D721Med (cell line): ENCODE results near the gene ABI3BP.
"Not testable (repeated sequence)": the region's sequence is repeated elsewhere in the genome, so short reads cannot be mapped to it uniquely, and the experiment has no call there.

Experiments
- DNase-seq: peaks from one replicate; pipeline ENCODE4 v3.0.0; 2011; ENCODE audit warnings: low spot score; ENCODE audit not compliant: insufficient read length
- FAIRE-seq: peaks from 2 replicates; lab custom pipeline; 2011; peaks lifted over from hg19 to GRCh38; lab: Jason Lieb, UNC
- CTCF ChIP-seq: IDR thresholded peaks from 2 replicates; pipeline ENCODE4 v1.5.1; 2012; ENCODE audit warnings: mild to moderate bottlenecking, control low read depth; ENCODE audit not compliant: insufficient read depth; ENCODE audit errors: missing control alignments

The ABI3BP gene

GRCh38 chr3:100947119-100947518, 46.1 kb downstream of the ABI3BP start:
- no peak for DNase-seq
- no peak for FAIRE-seq
- TF ChIP-seq CTCF: no peak

GRCh38 chr3:100946096-100946495, 47.1 kb downstream of the ABI3BP start:
- DNase-seq, FAIRE-seq: not testable (repeated sequence)

GRCh38 chr3:100941451-100941850, 51.8 kb downstream of the ABI3BP start:
- TF ChIP-seq CTCF: no peak
- DNase-seq (no peak), FAIRE-seq (no peak)

GRCh38 chr3:100941041-100941440, 52.2 kb downstream of the ABI3BP start:
- DNase-seq (no peak), FAIRE-seq (no peak)
- no peak for TF ChIP-seq CTCF

GRCh38 chr3:100936931-100937330, 56.3 kb downstream of the ABI3BP start:
- FAIRE-seq (no peak), DNase-seq (no peak)
- no peak for TF ChIP-seq CTCF

- FAIRE-seq: no peak
Observed at GRCh38 chr3:100932491-100932890, 60.7 kb downstream of the ABI3BP start.

GRCh38 chr3:100928638-100929428, 64.4 kb downstream of the ABI3BP start:
- DNase-seq (no peak), FAIRE-seq (no peak)
- no peak for TF ChIP-seq CTCF

More at GRCh38 chr3:100932491-100932890, 60.7 kb downstream of the ABI3BP start:
- DNase-seq: no peak
- no peak for TF ChIP-seq CTCF
